Activated CD8-positive, alpha-beta memory T cell treated with anti-CD3 and anti-CD28 coated beads, Interleukin-2, amount 50 U/mL, for 4 hours (primary cell): ENCODE data around the gene SLC25A1.

Experiments used
- DNase-seq: peaks from one replicate; pipeline ENCODE4 v3.0.0-alpha.2; 2020

SLC25A1 gene

GRCh38 chr22:19178657-19179496 is at the start of gene SLC25A1:
Gene SLC25A1 (minus strand): TSS chr22:19178736. CDS start chr22:19178673, 63 bp downstream.
- peak; percentile 85 for DNase-seq

DNA sequence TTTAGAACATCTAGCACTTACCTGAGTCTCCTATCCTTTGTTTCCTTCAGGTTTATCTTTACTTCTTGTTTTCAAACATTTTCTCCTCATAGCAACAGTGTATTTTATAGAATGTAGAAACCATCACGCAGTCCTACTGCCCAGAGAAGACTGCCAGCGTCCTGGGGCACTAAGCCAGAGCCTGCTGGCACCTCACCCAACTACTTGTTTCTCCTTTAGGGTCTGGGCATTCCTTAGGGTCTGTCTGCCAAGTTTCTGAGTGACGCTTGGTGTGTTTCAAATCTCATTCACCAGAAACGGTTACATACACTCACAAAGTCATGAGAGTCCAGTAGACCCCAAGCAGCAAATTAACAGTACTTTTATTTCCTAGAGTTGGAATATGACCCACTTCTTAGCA is 49.6 kb upstream of the SLC25A1 start:
- DNase-seq: no peak

DNA sequence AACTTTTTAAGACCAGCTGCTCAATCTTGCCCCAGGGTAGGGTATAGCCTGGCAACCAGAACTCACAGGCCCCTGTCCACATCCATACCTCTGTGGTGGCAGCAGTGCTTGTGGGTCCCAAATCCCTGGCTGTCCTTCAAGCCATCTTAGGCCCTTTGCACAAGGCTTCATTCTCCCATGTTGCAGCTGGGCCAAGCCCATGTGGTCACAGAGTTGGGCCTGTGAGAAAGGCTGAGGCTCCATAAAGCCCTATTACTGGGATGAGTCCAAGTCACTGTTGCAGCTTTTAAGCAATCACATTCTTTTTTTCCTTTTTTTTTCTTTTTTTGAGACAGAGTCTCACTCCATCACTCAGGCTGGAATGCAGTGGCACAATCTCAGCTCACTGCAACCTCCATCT is 47.9 kb upstream of the SLC25A1 start:
- DNase-seq: no peak

GRCh38 chr22:19225560-19225959 is 47.0 kb upstream of the SLC25A1 start:
- no peak for DNase-seq

DNA sequence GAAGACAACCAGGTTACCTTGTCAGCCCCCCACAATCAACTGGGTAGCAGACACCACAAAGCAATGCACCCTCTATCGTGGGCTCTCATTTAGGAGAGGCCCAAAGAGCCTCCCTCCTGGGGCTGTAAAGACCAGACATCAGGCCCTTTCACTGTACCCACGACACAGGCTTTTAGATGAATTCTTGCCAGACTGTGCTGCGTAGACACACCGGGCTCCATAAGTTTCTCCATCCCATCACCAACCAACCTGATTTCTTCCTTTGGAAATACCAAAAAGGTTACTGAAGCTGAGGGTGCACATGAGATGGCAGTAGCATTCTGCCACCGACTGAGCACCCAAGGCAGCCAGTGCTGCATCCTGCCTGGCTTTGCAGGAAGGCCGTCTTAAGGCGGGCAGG is 46.4 kb upstream of the SLC25A1 start:
- no peak for DNase-seq

DNA sequence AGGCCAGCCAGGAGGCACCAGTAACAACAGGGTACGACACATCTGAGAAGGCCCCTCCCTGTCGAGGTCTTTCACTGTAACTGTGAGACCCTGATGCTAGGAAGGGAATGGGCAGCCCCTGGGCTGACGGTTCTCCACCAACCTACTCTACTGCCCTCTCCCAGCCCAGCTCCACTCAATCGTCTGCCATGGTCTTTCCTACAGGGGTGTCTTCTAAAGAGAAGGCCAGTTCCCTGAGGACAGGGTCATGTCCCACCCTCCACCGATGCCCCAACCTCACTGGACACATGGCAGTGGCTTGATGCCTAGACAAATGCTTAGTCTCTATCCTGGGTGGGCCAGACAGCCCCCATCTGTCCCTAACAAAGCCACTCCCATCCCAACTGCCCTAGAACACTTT is 46.0 kb upstream of the SLC25A1 start:
- no peak for DNase-seq

GRCh38 chr22:19223617-19224016 is 45.1 kb upstream of the SLC25A1 start:
- DNase-seq: no peak

- no peak for DNase-seq
Observed at GRCh38 chr22:19223110-19223509, 44.6 kb upstream of the SLC25A1 start.

DNA sequence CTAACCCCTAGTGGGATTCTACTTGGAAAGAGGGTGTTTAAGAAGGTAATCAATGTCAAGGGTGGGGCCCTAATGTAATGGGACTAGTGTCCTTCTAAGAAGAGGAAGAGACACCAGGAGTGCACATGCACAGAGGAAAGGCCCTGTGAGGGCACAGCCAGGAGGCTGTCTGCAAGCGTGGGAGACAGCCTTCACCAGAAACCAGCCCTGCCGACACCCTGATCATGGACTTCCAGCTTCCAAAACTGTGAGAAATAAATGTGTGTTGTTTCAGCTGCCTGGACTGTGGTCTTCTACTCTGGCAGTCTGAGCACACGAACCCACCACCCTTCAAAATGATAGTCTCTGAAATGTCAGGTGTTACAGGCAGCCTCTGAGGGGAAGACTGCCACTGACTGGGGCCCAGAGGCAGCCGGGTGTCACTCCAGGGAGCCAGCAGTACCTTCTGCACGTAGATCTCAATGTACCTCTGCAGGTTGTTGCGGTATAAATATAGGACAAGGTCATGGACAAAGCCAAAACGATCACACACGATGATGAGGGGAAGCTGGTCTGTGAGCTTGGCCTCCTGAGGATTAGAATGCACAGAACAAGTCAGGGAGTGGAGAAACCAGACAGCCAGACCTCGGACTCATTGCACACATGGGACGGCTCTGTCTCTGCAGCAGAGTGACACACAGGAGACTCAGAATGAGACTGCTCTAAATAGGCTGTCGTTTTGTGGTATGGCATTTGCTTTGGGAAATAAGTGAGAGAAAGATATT is 43.9 kb upstream of the SLC25A1 start:
- DNase-seq: no peak

DNA sequence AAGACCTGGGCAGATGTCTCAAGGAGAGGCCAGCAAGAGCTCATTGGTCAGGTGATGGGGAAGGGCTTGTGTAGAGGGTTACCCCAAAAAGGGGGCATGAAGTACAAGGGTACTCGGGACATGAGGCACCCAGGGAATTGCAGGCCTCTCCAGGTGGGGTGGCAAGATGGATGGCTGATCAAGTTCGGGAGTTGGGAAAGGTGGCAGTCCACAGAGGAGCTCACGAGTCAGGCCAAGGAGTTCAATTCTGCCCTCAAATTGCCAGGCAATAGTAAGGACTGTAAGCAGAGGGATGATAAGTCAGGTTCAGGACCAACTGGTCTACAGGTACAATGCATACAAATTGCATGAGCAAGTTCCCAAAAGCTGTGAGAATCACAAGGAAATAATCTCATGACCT is 42.3 kb upstream of the SLC25A1 start:
- DNase-seq: no peak

GRCh38 chr22:19218541-19219233 is 40.2 kb upstream of the SLC25A1 start:
- DNase-seq: no peak

GRCh38 chr22:19216579-19216978 is 38.0 kb upstream of the SLC25A1 start:
- no peak for DNase-seq

GRCh38 chr22:19215360-19215759 is 36.8 kb upstream of the SLC25A1 start:
- DNase-seq: no peak

- no peak for DNase-seq
Observed at GRCh38 chr22:19214078-19214473, 35.5 kb upstream of the SLC25A1 start.

- DNase-seq: no peak
Observed at GRCh38 chr22:19213442-19214077, 35.0 kb upstream of the SLC25A1 start.

- DNase-seq: no peak
Observed at GRCh38 chr22:19213001-19213400, 34.5 kb upstream of the SLC25A1 start.

GRCh38 chr22:19212302-19212870 is 33.9 kb upstream of the SLC25A1 start:
- DNase-seq: no peak

GRCh38 chr22:19210188-19210587 is 31.7 kb upstream of the SLC25A1 start:
- no peak for DNase-seq

DNA sequence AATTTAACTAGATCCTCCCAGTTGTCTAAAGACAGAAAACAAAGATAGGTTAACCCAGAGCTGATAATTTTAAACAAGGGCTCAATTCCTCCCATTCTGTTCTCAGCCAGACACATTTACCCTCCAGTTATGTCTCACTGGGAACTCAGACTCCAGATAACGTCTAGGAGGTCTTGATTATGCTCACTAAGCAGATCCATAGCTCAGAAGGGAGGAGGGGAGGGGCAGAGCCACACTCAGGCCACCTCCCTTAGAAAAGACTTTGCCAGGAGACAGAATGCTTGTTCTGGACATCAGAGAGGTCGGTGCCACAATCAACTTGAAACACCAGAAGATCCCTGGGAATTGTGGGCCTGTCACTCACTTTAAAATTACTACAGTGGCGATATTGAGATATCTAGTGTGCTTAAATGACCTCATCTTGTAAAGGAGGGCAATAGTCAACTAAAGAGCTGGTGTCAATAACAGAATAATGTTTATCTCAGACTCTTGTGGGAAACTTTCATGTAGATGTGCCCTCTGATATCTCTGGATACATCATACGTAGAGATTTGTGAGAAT is 29.8 kb upstream of the SLC25A1 start:
- DNase-seq: no peak

DNA sequence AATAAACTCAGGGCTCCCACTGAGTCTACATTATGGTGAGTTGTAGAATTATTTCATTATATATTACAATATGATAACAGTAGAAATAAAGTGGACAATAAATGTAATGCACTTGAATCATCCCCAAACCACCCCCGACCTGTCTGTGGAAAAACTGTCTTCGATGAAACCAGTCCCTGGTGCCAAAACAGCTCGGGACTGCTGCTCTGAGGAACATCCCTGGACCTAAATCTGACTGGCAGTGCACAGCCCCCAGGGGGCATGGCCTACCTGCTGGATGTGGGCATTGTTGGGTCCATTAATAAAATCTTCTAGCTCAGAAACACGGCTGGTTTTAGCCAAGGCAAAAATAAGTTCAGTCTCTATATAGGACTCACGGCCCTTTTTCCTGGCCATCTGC is 29.3 kb upstream of the SLC25A1 start:
- no peak for DNase-seq

DNA sequence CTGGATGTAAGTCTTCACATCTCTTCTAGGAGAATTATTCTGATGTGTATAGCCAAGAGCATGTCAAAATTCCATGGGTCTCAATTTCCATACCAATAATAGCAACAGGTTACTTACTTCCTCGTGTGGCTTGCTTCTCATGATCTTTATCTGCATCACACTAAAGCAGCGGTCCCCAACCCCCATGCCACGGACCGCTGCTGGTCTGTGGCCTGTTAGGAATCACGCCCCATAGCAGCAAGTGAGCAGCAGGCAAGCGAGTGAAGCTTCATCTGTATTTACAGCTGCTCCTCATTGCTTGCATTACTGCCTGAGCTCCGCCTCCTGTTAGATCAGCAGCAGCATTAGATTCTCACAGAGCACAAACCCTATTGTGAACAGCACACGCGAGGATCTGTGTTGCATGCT is 28.9 kb upstream of the SLC25A1 start:
- DNase-seq: no peak

DNA sequence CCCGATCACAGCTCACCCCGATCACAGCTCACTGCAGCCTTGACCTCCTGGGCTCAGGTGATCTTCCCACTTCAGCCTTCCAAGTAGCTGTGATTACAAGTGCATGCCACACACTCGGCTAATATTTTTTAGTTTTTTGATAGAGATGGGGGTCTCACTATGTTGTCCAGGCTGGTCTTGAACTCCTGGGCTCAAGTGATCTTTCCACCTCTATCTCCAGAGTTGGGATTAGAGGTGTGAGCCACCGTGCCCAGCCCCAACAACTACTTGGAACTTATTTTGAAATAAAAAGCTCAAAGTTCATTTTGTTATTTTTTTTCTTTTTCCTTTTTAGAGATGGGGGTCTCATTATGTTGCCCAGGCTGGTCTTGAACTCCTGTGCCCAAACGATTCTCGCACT is 27.8 kb upstream of the SLC25A1 start:
- no peak for DNase-seq
